ENCODE data around the gene PRRG4.
"Not testable (repeated sequence)": the region's sequence is repeated elsewhere in the genome, so short reads cannot be mapped to it uniquely, and the experiment has no call there.

PRRG4 gene

GRCh38 chr11:32830796-32831195 lies 1.1 kb downstream of the PRRG4 start:
- DNase-seq (ENCODE audit: low read depth in 2 of 2) = no peak

DNA sequence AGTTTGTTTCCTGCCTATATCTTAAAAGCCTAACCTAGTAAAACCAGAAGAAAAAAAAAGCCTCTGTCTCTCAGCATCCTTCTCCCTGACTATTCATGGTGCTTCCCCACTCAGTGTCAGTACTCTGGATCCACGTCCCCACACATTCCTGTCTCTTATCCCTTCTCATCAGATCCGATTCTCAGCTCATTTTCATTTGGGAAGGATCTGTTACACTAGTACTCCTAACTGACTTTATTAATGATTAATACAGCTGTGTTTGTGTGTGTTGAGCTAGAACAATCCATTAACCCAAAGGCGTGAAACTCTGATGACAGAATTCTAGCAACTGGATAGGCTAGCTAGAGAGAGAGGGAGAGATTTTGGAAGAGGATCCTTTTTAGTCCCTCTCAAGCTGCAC lies 1.5 kb downstream of the PRRG4 start:
- no peak for DNase-seq (ENCODE audit: low read depth in 2 of 2)

GRCh38 chr11:32833921-32834320 lies 4.2 kb downstream of the PRRG4 start:
- no peak for DNase-seq (ENCODE audit: low read depth in 2 of 2)

GRCh38 chr11:32836946-32837345 lies 7.2 kb downstream of the PRRG4 start:
- DNase-seq (ENCODE audit: low read depth in 2 of 2) = no peak

GRCh38 chr11:32838505-32839274 lies 9.0 kb downstream of the PRRG4 start:
- no peak for DNase-seq (ENCODE audit: low read depth in 2 of 2)

DNA sequence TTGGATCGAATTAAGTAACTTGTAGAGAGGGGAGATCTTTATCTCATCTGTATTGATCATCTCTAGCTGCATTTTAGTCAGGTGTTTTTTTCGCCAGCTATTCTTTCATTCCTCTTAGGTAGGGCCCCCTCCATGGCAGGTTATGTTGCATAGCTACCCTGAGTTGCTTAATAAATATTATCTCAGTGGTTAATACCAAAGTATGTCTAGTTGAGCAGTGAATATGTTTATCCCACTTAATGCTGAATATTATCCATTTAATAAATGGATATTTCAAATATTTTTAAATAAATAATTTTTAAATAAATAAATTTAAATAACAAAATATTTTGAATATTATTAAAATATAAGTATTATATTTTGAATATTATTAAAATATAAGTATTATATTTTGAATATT lies 9.6 kb downstream of the PRRG4 start:
- no peak for DNase-seq (ENCODE audit: low read depth in 2 of 2)

DNA sequence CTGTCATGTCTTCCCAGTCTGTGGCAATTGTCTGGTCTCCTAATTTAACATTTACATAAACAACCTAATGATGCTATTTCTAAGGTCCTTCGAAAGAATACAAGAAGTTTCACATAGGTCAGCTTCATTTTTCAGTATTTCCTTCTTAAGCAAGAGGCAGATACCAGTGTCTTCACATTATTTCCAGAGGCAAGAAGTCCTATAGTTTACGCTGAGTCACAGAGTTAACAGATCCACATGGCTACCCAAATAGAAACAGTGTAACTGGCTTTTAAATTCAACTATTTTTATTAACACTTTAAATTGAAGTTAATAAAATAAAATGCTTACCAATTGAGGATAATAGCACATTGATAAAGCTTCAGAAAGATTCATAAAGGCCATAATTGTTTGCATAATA lies 10.9 kb downstream of the PRRG4 start:
- no peak for DNase-seq (ENCODE audit: low read depth in 2 of 2)

DNA sequence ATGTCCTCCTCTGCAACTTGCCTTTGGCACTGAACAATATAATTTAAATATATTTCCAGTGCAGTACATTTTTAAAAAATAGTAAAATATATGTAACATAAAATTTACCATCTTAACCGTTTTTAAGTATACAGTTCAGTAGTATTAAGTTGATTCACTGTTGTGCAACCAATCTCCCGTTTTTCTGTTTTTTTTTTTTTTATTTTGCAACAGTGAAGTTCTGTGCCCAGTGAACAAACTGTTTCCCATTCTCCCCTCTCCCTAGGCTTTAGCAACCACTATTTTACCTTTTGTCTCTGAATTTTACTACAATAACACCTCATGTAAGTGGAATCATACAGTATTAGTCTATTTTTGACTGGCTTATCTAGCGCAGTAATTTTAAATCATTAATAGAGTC lies 13.8 kb downstream of the PRRG4 start:
- DNase-seq (ENCODE audit: low read depth in 2 of 2) = no peak

- no peak for DNase-seq (ENCODE audit: low read depth in 2 of 2)
Measured at GRCh38 chr11:32847511-32847910, 17.8 kb downstream of the PRRG4 start.

DNA sequence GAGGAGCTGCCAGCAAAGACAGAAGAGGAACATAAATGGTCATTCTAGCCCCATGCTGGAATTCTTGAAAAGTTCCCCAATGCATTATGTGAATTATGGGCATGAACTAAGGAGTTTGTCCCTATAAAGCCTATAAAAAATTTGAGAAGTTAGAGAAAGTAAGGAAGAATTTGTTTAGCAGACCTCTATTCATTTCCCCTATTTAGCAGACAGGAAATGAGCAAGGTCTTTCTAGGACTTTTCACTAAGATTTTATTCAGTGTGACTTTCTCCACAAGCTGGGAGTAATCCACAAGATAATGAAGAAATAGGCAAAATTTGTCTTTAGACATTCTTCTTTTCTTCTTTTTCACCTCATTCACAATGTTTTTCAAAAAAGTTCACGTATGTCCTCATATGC lies 20.0 kb downstream of the PRRG4 start:
- no peak for DNase-seq (ENCODE audit: low read depth in 2 of 2)

- DNase-seq (ENCODE audit: low read depth in 2 of 2) = no peak
Measured at GRCh38 chr11:32851251-32851650, 21.5 kb downstream of the PRRG4 start.

GRCh38 chr11:32852207-32852606 lies 22.5 kb downstream of the PRRG4 start:
- no peak for DNase-seq (ENCODE audit: low read depth in 2 of 2)

GRCh38 chr11:32855601-32856000 lies 25.9 kb downstream of the PRRG4 start:
- no peak for DNase-seq (ENCODE audit: low read depth in 2 of 2)

DNA sequence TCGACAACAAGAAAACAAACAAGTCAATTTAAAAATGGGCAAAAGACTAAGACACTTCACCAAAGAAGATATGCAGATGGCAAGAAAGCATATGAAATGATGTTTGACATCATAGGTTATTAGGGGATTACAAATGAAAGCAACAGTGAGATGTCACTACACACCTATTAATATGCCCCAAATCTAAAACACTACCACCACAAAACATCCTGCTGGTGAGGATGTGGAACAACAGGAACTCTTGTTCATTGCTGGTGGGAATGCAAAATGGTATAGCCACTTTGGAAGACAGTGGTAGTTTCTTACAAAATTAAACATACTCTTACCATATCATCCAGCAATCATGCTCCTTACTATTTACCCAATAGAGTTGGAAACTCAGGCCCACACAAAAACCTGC lies 29.0 kb downstream of the PRRG4 start:
- DNase-seq (ENCODE audit: low read depth in 2 of 2) = no peak

- no peak for DNase-seq (ENCODE audit: low read depth in 2 of 2)
Measured at GRCh38 chr11:32861850-32862577, 32.3 kb downstream of the PRRG4 start.

- no peak for DNase-seq (ENCODE audit: low read depth in 2 of 2)
Measured at GRCh38 chr11:32864555-32864954, 34.8 kb downstream of the PRRG4 start.

DNA sequence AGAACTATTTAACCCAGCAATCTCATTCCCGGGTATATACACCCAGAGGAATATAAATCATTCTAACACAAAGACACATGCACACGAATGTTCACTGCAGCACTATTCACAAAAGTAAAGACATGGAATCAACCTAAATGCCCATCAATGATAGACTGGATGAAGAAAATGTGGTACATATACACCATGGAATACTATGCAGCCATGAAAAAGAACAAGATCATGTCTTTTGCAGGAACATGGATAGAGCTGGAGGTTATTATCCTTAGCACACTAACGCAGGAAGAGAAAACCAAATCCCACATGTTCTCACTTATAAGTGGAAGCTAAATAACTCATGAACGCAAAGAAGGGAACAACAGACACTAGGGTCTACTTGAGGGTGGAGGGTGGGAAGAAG lies 39.0 kb downstream of the PRRG4 start:
- DNase-seq (ENCODE audit: low read depth in 2 of 2) = not testable (repeated sequence)

GRCh38 chr11:32870676-32871075 lies 40.9 kb downstream of the PRRG4 start:
- no peak for DNase-seq (ENCODE audit: low read depth in 2 of 2)

GRCh38 chr11:32874132-32874531 lies 44.4 kb downstream of the PRRG4 start:
- DNase-seq (ENCODE audit: low read depth in 2 of 2) = no peak

DNA sequence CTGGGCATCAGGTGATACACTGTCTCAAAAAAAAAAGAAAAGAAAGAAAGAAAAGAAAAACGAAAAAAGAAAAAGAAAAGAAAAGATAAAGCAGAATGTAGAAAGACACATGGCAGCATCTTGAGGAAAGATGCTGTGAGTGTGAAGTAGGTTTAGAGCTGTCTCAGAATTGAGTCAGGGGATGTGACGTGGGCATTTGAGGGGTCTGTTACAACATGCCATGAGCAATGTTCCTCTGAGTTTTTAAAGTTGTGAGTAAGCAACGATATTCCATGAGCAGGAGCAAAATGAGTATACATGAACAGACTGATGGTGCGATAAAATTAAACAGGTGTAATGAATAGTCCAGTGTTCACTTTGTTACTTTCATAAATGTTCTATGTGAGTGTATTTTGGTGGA lies 51.6 kb downstream of the PRRG4 start:
- DNase-seq (ENCODE audit: low read depth in 2 of 2) = no peak

- no peak for DNase-seq (ENCODE audit: low read depth in 2 of 2)
Measured at GRCh38 chr11:32883421-32883820, 53.7 kb downstream of the PRRG4 start.

GRCh38 chr11:32884023-32884422 lies 54.3 kb downstream of the PRRG4 start:
- DNase-seq (ENCODE audit: low read depth in 2 of 2) = no peak

DNA sequence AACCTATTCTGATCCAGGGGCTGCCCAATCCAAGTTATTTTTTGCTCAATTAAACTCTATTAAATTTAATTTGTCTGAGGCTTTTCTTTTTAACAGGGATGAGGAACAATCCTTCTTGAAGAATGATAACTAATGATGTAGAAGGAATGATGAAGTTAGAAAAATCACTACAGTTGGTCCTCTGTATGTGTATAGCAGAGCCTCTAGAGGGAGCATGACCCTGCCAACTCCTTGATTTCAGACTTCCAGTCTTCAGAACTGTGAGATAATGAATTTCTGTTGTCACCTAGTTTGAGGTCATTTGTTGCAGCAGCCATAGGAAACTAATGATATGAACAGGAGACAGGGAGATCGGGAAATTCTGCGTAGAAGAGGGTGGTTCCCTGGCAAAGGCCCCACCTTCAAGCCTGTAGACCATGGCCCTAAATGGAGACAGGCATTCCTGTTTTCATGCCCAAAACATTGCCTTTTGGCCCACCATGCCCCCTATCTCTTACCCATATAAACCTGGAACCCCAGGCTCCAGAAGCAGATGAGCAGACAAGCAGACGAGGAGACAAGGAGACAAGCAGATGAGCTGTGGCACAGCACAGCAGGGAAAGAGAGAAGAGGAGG lies 55.1 kb downstream of the PRRG4 start:
- no peak for DNase-seq (ENCODE audit: low read depth in 2 of 2)

Measured in stimulated activated CD8-positive, alpha-beta memory T cell treated with anti-CD3 and anti-CD28 coated beads, Interleukin-2, amount 100 ng/mL, for 1 hour (primary cell).